GM06990 (cell line): ENCODE results near the gene SNX1.

Experiments used
- DNase-seq: peaks from one replicate; pipeline ENCODE4 v3.0.0-alpha.2; 2011; ENCODE audit not compliant: insufficient read length; ENCODE audit errors: extremely low read depth
- H3K27me3 ChIP-seq: replicated peaks from 2 replicates; pipeline ENCODE4 v1.6.0; 2011; ENCODE audit warnings: low read length; ENCODE audit not compliant: control insufficient read depth, insufficient read depth
- H3K36me3 ChIP-seq: 2 replicates; pipeline ENCODE4 v1.5.1; 2011; ENCODE audit warnings: low read length; ENCODE audit not compliant: control insufficient read depth, insufficient read depth
- H3K4me3 ChIP-seq: replicated peaks from 2 replicates; pipeline ENCODE4 v1.5.1; 2011; ENCODE audit warnings: low read depth, mild to moderate bottlenecking, control low read depth, low read length
- TF ChIP-seq, protein P1 (sequence below): IDR thresholded peaks from 2 replicates; pipeline ENCODE4 v1.5.1; 2011; ENCODE audit warnings: low read length, control low read depth, mild to moderate bottlenecking, inconsistent platforms; ENCODE audit not compliant: insufficient read depth, poor library complexity, severe bottlenecking

Gene SNX1

GRCh38 chr15:64158363-64159134 lies 62.8 kb downstream of the SNX1 start:
- Histone ChIP-seq H3K4me3 (no peak overlapping the region), H3K36me3 (peaks cover 51% of the 10 kb centered on the region), H3K27me3 (no peaks in the 10 kb centered on the region)
- TF ChIP-seq, protein P1, sequence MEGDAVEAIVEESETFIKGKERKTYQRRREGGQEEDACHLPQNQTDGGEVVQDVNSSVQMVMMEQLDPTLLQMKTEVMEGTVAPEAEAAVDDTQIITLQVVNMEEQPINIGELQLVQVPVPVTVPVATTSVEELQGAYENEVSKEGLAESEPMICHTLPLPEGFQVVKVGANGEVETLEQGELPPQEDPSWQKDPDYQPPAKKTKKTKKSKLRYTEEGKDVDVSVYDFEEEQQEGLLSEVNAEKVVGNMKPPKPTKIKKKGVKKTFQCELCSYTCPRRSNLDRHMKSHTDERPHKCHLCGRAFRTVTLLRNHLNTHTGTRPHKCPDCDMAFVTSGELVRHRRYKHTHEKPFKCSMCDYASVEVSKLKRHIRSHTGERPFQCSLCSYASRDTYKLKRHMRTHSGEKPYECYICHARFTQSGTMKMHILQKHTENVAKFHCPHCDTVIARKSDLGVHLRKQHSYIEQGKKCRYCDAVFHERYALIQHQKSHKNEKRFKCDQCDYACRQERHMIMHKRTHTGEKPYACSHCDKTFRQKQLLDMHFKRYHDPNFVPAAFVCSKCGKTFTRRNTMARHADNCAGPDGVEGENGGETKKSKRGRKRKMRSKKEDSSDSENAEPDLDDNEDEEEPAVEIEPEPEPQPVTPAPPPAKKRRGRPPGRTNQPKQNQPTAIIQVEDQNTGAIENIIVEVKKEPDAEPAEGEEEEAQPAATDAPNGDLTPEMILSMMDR: no peak
- no peak for DNase-seq

DNA sequence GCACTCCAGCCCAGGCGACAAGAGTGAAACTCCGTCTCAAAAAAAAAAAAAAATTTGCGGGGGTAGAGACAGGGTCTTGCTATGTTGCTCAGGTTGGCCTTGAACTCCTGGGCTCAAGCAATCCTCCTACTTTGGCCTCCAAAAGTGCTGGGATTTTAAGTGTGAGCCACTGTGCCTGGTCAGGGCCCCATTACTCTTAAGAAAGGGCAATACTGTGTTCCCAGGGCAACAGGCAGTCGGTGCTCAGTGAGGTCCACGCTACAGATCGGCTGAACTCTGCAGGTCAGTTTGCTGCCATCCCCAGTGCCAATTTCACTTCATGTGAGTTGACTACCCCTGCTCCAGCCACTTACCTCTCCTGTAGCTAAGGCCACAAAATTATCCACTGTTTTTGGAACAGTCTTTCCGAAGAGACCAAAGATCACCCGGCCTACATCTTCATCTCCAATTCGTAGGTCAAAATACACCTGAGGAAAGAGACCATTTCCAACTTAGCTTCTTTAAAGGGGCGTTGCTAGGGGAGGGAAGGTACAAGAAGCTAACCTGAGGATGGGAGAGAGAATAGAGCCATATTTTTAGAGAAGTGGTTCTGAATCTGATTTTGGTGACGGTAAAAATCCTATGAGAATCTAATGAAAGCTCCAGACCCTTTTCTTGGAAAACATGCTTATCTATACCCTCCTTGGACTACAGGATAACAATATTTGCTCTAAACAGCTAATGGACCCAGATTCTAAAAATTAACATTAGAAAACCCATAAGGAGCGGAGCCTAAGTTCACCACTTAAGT lies 66.1 kb downstream of the SNX1 start:
- DNase-seq: no peak
- Histone ChIP-seq H3K27me3 (no peaks in the 10 kb centered on the region), H3K36me3 (peaks cover 32% of the 10 kb centered on the region), H3K4me3 (peak overlapping the region; percentile 97)
- TF ChIP-seq, protein P1: no peak

DNA sequence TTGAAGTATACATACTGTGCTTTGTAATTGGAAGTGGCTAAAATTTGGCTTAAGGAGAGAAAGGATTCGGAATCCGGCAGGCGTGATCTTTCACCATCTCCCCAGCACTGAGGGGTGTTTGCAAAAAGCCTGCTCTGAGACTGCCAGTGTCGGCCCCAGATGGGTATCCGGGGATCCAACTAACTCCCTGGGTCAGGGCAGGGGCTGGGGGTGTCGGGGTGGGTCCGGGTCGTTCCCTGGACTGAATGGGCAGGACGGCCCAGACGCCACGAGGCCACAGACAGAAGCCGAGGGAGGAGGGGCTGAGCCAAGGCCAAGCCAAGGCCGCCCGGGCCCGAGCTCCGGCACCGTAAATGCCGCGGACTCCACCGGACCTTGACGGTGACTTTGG lies 66.7 kb downstream of the SNX1 start:
- TF ChIP-seq, protein P1: no peak
- no peaks in the 10 kb centered on the region for H3K27me3 ChIP-seq
- H3K36me3 ChIP-seq: peaks cover 26% of the 10 kb centered on the region
- H3K4me3 ChIP-seq: peak overlapping the region; percentile 97
- no peak for DNase-seq

- Histone ChIP-seq H3K4me3 (peak within 1 kb of the TSS; percentile 97), H3K27me3 (no peaks in the 10 kb centered on the region), H3K36me3 (peaks cover 21% of the 10 kb centered on the region)
- TF ChIP-seq, protein P1: peak; percentile 48
- peak; percentile 100 for DNase-seq
These were observed 67.3 kb downstream of the SNX1 start, which contains the start of gene PPIB for GRCh38 chr15:64162869-64163658. TSS of gene PPIB (minus strand) at chr15:64163022. CDS start at chr15:64162986, 36 bp downstream.

- peaks cover 14% of the 10 kb centered on the region for H3K36me3 ChIP-seq
- DNase-seq: no peak
- no peaks in the 10 kb centered on the region for H3K27me3 ChIP-seq
- peak overlapping the region; percentile 51 for H3K4me3 ChIP-seq
- TF ChIP-seq, protein P1: no peak
These were observed 68.0 kb downstream of the SNX1 start for GRCh38 chr15:64163659-64164362.
